Measurements from ENCODE around the gene NFAT5. TPM values are rescaled to one million over a fixed set of nuclear protein-coding genes. Genes with fewer than 3 reads are reported as not detected.

NFAT5 gene
- total and polyA plus RNA-seq, 2 donors (not counting 3 experiments of a cell fraction or from before 2014, with no cell fraction given): 17.2 to 49.5 TPM

GRCh38 chr16:69611103-69611640 is 45.4 kb downstream of the NFAT5 start:
- intact Hi-C loops (cut with micrococcal nuclease): no loop called here
- no peak overlapping the region for H3K4me2 ChIP-seq (ENCODE audit: insufficient read depth, low read length)
- no peaks in the 10 kb centered on the region for H3K36me3 ChIP-seq (ENCODE audit: control insufficient read depth in 2 of 2, extremely low read depth in 1 of 2, insufficient read depth in 2 of 2, low read length in 2 of 2)
- peaks cover 6% of the 10 kb centered on the region for H4K20me1 ChIP-seq (replicated peaks; ENCODE audit: control insufficient read depth, extremely low read depth, insufficient read depth, low read length)
- ChIA-PET CTCF (interaction anchor here (0.7 to 0.9 kb wide), 3 partner anchors 8 to 215 kb away, joined by 3 read pairs; no protein-coding TSS in a partner anchor), POLR2A (no interaction called here)
- H3K4me1 ChIP-seq (ENCODE audit: control insufficient read depth, extremely low read depth, insufficient read depth, low read length): no peaks in the 10 kb centered on the region
- H3K9ac ChIP-seq (replicated peaks; ENCODE audit: extremely low read depth, insufficient read depth, low read length): no peak overlapping the region
- FAIRE-seq: no peak
- peaks cover 4% of the 10 kb centered on the region for H3K9me1 ChIP-seq (replicated peaks; ENCODE audit: control insufficient read depth, extremely low read depth, insufficient read depth, low read length)
- no peak overlapping the region for H3K27ac ChIP-seq (ENCODE audit: insufficient read depth, low read depth, low read length)
- H3K9me3 ChIP-seq (replicated peaks; ENCODE audit: control insufficient read depth, insufficient read depth, low read length): no peaks in the 10 kb centered on the region
- no peaks in the 10 kb centered on the region for H3K27me3 ChIP-seq (ENCODE audit: control insufficient read depth in 2 of 2, insufficient read depth in 2 of 2, low read length in 2 of 2)
- no TSS peak for BruUV-seq (replicated peaks)
- H3K79me2 ChIP-seq (ENCODE audit: control insufficient read depth, insufficient read depth, low read length): peaks cover 81% of the 10 kb centered on the region
- no peak overlapping the region for H2AFZ ChIP-seq (ENCODE audit: low read depth, low read length)
- H3K4me3 ChIP-seq (replicated peaks in 1 of 3; ENCODE audit: insufficient read depth in 1 of 3, low read depth in 1 of 3, low read length in 3 of 3): no peak overlapping the region
- TF ChIP-seq GATA2 (IDR thresholded peaks at IDR 0.05; ENCODE audit: insufficient read depth, insufficient read length, low read depth, low read length) (no peak), POLR2AphosphoS5 (IDR thresholded peaks at IDR 0.05; ENCODE audit: insufficient read depth, low read depth, low read length) (no peak), MAX (IDR thresholded peaks at IDR 0.05; ENCODE audit: insufficient read depth, insufficient read length) (no peak), EZH2 (IDR thresholded peaks at IDR 0.05; ENCODE audit: borderline replicate concordance, low read depth, low read length, severe bottlenecking) (no peak), JUN (IDR thresholded peaks at IDR 0.05; ENCODE audit: borderline replicate concordance, insufficient read depth, insufficient read length, low read depth) (no peak), CTCF (IDR thresholded peaks at IDR 0.05; ENCODE audit: extremely low read depth in 1 of 2, insufficient read depth in 1 of 2, low read depth in 1 of 2, low read length in 2 of 2) (no peak), POLR2A (IDR thresholded peaks at IDR 0.05; ENCODE audit: low read depth, low read length) (no peak)
- dilution Hi-C loops (cut with MboI; ENCODE audit: extremely low pct_ligation_motif_present, low sequenced_read_pairs): no loop called here
- no peak for DNase-seq (ENCODE audit: low read depth, low spot score)

Measured in endothelial cell of umbilical vein (primary cell).